GM18511 (cell line): ENCODE data around the gene ACAD10.
"Not testable (repeated sequence)": the region's sequence is repeated elsewhere in the genome, so short reads cannot be mapped to it uniquely, and the experiment has no call there.

ENCODE experiments used
- ATAC-seq: cut with Tn5 transposase; IDR thresholded peaks from one replicate; pipeline ENCODE4 v1.9.1; 2021; ENCODE audit warnings: mild to moderate bottlenecking, moderate library complexity; ENCODE audit not compliant: unreplicated experiment

The ACAD10 gene

GRCh38 chr12:111748867-111749266 lies 63.0 kb downstream of the ACAD10 start:
- no peak for ATAC-seq

GRCh38 chr12:111749391-111749790 lies 63.5 kb downstream of the ACAD10 start:
- no peak for ATAC-seq

- no peak for ATAC-seq
Observed at GRCh38 chr12:111753144-111753881, 67.5 kb downstream of the ACAD10 start.

- no peak for ATAC-seq
Observed at GRCh38 chr12:111754671-111755070, 68.8 kb downstream of the ACAD10 start.

- no peak for ATAC-seq
Observed at GRCh38 chr12:111756196-111756595, 70.3 kb downstream of the ACAD10 start.

GRCh38 chr12:111756681-111757080 lies 70.8 kb downstream of the ACAD10 start:
- no peak for ATAC-seq

GRCh38 chr12:111757361-111758119 lies 71.7 kb downstream of the ACAD10 start:
- peak; percentile 56 for ATAC-seq

GRCh38 chr12:111758120-111758561 lies 72.3 kb downstream of the ACAD10 start:
- peak; percentile 4 for ATAC-seq

GRCh38 chr12:111759271-111759670 lies 73.4 kb downstream of the ACAD10 start:
- no peak for ATAC-seq

- ATAC-seq: no peak
Observed at GRCh38 chr12:111759991-111760390, 74.1 kb downstream of the ACAD10 start.

GRCh38 chr12:111761099-111761498 lies 75.2 kb downstream of the ACAD10 start:
- ATAC-seq: peak; percentile 34

- ATAC-seq: no peak
Observed at GRCh38 chr12:111761706-111762105, 75.9 kb downstream of the ACAD10 start.

GRCh38 chr12:111763552-111763951 lies 77.7 kb downstream of the ACAD10 start:
- not testable (repeated sequence) for ATAC-seq

GRCh38 chr12:111764120-111764821 lies 78.4 kb downstream of the ACAD10 start:
- peak; percentile 44 for ATAC-seq

GRCh38 chr12:111766608-111767361 lies 80.9 kb downstream of the ACAD10 start, which contains the start of gene ALDH2:
ALDH2 (plus strand) TSS chr12:111766933; CDS start chr12:111766983, 50 bp downstream.
- ATAC-seq: peak; percentile 69

GRCh38 chr12:111767362-111768158 lies 81.7 kb downstream of the ACAD10 start:
- no peak for ATAC-seq

- no peak for ATAC-seq
Observed at GRCh38 chr12:111768159-111768895, 82.5 kb downstream of the ACAD10 start.

GRCh38 chr12:111769599-111769998 lies 83.7 kb downstream of the ACAD10 start:
- ATAC-seq: no peak
